KOPT-K1 (cell line): Measurements from ENCODE around the gene SLC16A5.

Experiments
- H3K27ac ChIP-seq: fragments of 200-600 bp; sonication (generic); 2 replicates; pipeline ENCODE4 v1.5.1; 2016; ENCODE audit warnings: antibody characterized with exemption, mild to moderate bottlenecking, low read depth, low read length; ENCODE audit not compliant: poor library complexity, severe bottlenecking
- H3K36me3 ChIP-seq: fragments of 200-600 bp; sonication (generic); 2 replicates; pipeline ENCODE4 v1.5.1; 2017; ENCODE audit warnings: antibody characterized with exemption, mild to moderate bottlenecking, low read length, moderate library complexity; ENCODE audit not compliant: insufficient read depth
- H3K9me3 ChIP-seq: fragments of 200-600 bp; sonication (generic); 2 replicates; pipeline ENCODE4 v1.5.1; 2017; ENCODE audit warnings: antibody characterized with exemption, low read length, mild to moderate bottlenecking; ENCODE audit not compliant: insufficient read depth, poor library complexity, severe bottlenecking

SLC16A5 gene

DNA sequence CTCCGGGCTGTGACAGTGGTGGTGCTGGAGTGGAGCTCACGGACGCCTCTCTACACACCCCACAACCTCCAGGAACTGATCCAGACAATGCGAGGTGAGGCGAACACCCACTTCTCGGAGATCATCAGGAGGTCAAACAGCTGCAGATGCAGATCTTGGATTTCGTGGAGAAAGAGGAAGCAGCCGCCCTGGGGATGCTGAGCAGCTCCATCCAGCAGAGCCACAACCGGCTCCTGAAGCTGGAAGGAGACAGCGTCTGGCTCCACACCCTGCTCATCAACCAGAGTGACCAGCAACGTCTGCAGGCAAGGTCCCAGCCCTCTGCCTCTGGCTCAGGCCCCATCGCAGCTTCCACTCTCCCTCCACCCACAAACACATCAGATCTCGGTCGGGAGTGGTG lies 13.2 kb upstream of the SLC16A5 start:
- Histone ChIP-seq H3K27ac (no peak overlapping the region), H3K9me3 (no peaks in the 10 kb centered on the region)

DNA sequence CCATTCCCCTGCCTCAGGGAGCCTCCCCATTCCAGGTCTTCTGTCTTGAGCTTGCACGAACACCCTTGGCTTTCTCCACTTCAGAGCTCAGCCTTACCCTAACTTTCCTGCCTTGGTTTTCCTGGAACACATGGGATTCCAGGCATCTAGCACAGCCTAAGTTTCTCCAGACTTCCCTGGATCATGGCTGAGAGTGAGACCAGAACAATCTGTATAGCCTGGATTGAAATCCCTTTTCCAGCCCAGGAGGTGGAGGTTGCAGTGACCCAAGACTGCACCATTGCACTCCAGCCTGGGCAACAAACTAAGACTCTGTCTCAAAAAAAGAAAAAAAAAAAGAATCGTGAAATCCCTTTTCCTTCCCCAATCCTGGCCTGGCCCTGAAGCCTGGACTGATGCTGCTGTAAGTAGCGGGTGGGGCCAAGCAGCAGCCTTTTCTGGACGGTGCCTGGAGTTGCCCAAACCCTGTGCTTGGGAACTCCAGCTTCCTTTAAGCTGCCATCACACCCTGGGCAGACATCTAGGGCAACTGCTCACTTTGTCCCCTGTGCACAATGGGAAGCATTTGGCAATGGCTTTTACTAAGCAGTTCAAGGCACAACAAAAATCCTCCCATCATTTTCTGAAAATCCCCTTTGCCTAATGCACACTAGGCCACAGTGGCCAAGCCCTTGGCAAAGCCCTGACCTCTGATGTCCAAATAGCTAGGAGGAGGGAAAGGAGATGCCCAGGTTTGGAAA lies 12.0 kb upstream of the SLC16A5 start:
- H3K9me3 ChIP-seq = no peaks in the 10 kb centered on the region
- H3K36me3 ChIP-seq = no peaks in the 10 kb centered on the region
- H3K27ac ChIP-seq = no peak overlapping the region

More for the DNA sequence above, 13.2 kb upstream of the SLC16A5 start:
- no peaks in the 10 kb centered on the region for H3K36me3 ChIP-seq

DNA sequence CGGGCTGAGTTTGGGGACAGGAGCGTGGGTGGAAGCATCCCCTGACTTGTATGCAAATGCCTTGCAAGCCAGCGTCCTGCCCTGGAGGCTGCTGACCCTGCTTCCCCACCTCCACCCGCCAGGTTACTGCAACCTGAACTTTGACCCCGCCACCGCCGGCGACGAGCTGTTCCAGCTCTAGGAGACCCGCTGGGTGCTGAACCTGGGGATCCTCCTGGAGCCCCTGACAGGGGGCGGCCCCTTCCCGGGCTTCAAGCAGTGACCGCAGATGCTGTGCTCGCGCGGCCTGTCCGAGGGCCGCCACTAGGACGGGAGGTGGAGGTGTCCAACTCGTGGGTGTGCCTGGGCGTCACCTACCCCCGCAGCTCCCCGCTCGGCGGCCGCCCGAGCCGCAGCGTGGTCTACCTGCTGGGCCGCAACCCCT lies 10.7 kb upstream of the SLC16A5 start:
- no peak overlapping the region for H3K27ac ChIP-seq

DNA sequence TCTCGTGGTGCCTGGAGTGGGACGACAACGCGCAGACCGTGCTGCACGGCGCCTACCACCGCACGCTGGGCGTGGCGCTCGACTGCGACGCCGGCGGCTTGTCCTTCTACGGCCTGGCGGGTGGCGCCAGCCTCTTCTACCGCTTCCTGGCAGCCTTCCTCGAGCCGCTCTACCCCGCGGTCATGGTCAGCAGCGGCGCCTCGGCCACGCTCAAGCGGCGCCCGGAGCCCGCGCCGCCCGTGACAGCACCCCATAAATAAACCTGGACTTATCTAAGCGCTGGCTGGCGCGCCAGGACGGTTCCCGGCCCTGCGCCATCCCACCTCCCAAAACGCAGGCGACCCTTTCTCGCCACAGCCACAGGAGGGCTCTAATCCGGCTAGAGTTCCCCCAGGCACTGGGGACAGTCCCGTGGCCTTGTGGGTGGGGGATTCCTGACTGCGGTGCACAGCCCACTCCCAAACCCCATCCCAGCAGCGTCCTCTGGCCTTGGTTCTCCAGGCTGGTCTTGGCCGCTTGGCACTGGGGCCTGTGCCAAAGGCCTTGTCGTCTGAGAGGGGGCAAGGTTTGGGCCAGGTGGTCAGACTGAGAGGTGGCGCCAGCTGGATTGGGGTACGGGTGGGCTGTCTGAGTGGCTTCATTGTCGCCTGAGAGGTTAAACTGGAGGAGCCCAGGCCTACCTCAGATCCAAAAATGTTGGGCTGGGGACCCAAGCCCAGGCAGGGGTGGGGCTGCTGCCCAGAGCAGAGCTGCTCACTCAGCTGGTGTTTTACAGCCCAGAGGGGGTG lies 10.1 kb upstream of the SLC16A5 start:
- Histone ChIP-seq H3K27ac (no peak overlapping the region), H3K36me3 (no peaks in the 10 kb centered on the region)

More for the DNA sequence above, 10.7 kb upstream of the SLC16A5 start:
- no peaks in the 10 kb centered on the region for H3K9me3 ChIP-seq
- no peaks in the 10 kb centered on the region for H3K36me3 ChIP-seq

GRCh38 chr17:75078284-75079022 lies 9.3 kb upstream of the SLC16A5 start:
- Histone ChIP-seq H3K36me3 (no peaks in the 10 kb centered on the region), H3K27ac (no peak overlapping the region), H3K9me3 (no peaks in the 10 kb centered on the region)

More for the DNA sequence above, 10.1 kb upstream of the SLC16A5 start:
- H3K9me3 ChIP-seq = no peaks in the 10 kb centered on the region

GRCh38 chr17:75079023-75079373 lies 8.8 kb upstream of the SLC16A5 start:
- H3K27ac ChIP-seq = no peak overlapping the region
- no peaks in the 10 kb centered on the region for H3K9me3 ChIP-seq
- H3K36me3 ChIP-seq = no peaks in the 10 kb centered on the region

DNA sequence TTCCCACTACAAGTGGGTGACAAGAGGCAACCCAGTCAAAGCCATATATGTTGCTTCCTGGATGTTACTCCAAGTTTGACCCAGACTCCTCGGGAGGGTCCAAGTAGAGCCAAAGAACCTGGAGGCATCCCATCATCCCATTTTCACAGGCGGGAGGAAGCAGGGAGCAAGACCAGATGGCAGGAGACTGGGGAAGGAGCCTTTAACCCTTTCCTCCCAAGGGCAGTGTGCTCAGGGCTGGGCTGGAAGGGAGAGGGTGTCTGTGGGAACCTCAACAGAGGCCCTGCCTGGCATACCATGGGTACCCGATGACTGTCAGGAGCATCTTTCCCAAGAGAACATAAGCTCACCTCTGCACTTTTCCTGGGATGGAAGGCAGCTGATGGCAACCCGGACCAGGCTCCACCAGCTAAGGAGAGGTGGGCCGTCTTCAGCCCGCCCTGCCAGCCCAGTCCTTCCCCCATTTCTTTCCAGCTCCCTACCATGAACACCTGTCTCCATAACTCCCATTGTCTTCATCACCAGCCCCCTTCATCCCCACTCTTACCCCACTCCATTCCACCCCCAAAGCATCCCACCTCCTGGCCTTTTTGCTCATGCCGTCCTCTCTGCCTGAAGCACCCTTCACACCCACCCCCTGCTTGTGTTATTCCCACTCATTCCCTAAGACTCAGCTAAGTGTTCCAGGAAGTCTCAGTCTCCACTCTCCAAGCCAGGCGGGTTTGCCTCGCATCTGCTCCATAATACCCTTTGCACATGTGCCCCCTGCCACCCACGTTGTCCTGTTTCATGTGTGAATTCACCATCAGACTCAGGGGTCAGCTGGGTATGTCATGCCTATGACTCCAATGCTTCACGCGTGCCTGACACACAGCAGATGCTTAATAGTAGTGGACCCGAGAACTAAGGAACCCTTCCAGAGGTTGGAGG lies 5.9 kb upstream of the SLC16A5 start:
- no peaks in the 10 kb centered on the region for H3K36me3 ChIP-seq
- H3K27ac ChIP-seq = no peak overlapping the region
- H3K9me3 ChIP-seq = no peaks in the 10 kb centered on the region

DNA sequence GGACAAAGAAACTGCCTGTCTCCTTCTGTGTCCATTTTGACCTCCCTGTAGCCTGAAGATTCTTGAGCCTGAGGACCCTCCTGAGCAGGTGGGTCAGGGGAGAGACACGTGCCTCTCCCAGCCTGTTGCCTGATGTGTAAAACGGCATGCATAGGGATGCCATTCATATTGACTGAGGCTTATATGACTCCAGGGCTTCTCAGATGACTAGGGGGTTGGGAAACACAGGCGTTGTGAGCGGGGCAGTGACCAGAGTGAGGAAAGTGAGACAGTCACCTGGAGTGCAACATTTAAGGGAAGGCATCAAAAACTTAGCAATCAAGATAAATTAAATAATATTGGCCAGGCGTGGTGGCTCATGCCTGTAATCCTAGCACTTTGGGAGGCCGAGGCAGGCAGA lies 5.1 kb upstream of the SLC16A5 start:
- no peak overlapping the region for H3K27ac ChIP-seq
- H3K9me3 ChIP-seq = no peaks in the 10 kb centered on the region
- H3K36me3 ChIP-seq = no peaks in the 10 kb centered on the region

DNA sequence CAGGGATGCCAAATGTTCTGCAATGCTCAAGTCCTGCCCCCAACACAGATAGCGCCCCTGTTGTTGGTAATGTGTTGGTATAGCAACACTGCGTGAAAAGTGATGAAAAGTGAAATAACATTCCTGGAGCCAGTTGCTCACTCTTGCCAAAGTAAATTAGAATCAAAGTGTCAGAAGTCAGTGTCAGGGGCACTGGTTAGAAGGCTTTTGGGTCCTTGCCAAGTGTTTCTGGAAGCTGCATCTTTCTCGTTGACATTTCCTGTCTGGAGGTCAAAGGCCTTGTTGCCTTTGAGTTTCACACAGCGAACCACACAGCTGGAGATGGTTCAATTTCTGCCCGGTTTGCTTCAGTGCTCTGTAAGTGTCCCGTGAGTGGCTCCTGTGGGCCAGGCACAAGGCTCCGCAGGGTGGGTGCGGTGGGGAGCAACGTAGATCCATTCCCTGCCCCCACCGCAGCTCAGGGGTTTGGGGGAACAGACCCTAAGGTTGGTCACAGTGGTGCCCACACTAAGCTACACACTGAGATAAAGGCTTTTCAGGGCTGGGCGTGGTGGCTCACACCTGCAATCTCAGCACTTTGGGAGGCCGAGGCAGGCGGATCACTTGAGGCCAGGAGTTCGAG lies 3.6 kb upstream of the SLC16A5 start:
- H3K9me3 ChIP-seq = no peaks in the 10 kb centered on the region
- no peak overlapping the region for H3K27ac ChIP-seq

GRCh38 chr17:75086496-75087181 lies 1.1 kb upstream of the SLC16A5 start:
- no peaks in the 10 kb centered on the region for H3K36me3 ChIP-seq
- no peak overlapping the region for H3K27ac ChIP-seq
- no peaks in the 10 kb centered on the region for H3K9me3 ChIP-seq

More for the DNA sequence above, 3.6 kb upstream of the SLC16A5 start:
- no peaks in the 10 kb centered on the region for H3K36me3 ChIP-seq

DNA sequence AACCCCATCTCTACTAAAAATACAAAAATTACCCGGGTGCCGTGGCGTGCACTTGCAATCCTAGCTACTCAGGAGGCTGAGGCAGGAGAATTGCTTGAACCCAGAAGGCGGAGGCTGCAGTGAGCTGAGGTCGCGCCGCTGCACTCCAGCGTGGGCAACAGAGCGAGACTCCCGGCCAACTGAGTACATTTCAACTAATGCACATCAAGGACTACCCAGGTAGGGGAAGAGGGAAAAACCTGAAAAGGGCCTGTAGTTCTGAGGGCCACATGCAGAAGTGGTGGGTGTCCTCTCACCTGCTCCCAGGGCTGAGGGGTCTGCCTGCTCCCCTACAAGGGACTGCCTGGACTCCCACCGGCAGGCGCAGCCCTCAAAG lies 584 bp upstream of the SLC16A5 start:
- Histone ChIP-seq H3K9me3 (no peaks in the 10 kb centered on the region), H3K36me3 (no peaks in the 10 kb centered on the region), H3K27ac (peak overlapping the region; percentile 59)

DNA sequence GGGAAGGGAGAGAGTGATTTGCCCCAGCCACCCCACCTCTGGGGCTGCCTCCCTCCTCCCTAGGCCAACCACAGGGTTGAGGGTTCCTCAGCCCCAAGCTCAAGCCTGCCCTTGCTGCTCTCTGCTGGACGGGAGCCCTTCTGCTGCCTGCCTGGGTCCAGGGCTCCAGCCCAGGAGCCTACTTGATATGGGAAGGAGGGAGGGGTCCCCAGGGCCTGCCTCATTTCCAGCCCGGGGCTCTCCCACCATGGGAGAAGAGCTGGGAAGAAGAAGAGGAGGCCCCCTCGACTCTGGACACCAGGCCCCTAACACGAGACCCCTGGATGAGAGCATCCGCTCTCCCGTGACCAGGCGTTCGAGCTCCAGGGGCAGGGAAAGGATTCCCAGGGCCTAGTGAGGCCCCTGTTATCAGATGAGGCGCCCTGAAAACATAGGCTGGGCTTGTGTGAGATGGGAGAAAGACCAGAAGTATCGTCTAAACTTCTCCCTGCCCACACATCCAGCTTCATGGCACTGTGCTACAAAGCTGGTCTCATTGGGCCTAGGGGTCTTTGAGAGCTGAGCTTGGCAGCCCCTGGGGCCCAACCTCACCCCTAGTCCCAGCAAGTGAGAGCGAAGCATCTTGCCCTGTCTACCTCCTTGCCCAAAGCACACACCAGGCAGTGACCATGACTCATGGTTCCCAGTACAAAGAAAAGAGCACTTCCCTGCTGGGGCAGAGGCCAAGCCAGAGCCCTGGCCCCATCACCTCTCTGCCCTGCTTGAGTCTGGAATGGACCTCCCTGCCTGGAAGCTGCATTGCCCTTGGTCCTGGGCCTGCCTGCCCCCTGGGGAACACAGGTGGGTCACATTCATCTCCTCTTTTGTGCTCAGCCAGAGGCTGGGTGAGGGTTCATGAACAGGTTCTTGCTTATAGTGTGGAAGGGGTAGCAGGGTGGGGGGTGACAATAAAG lies 987 bp downstream of the SLC16A5 start:
- Histone ChIP-seq H3K27ac (peak overlapping the region; percentile 59), H3K36me3 (no peaks in the 10 kb centered on the region), H3K9me3 (no peaks in the 10 kb centered on the region)
